ENCODE data around the gene TMEM132E. TPM values are rescaled to one million over a fixed set of nuclear protein-coding genes. Genes with fewer than 3 reads are reported as not detected.

The TMEM132E gene
- total RNA-seq, 3 donors from 2014 or later, result under 0.01 TPM; not detected in 1

DNA sequence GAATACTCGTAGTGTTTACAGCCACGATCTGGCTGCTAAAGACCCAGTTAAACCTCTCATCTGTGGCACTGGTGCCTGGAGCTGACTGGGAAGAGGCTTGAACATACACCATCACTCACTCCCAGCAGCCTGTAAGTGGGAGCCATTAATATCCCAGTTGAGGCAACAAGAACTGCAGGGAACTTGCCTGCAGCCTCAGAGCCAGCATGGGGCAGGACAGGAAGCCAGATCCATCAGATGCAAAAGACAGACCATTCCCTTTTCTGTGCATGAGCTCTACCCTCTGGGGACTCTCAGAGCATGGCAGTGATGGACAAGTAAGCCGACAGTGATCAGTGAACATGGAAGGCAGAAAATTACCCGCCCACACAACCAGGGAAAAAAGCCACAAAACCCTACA lies 91.8 kb downstream of the TMEM132E start:
- intact Hi-C loops (cut with DNase I; ENCODE audit: low total_unique reads), result no loop called here
- H3K27me3 ChIP-seq, result no peaks in the 10 kb centered on the region
- TF ChIP-seq POLR2AphosphoS5 (IDR thresholded peaks at IDR 0.05) (no peak), POLR2A (IDR thresholded peaks at IDR 0.05) (no peak)
- TF ChIP-seq, protein P1, sequence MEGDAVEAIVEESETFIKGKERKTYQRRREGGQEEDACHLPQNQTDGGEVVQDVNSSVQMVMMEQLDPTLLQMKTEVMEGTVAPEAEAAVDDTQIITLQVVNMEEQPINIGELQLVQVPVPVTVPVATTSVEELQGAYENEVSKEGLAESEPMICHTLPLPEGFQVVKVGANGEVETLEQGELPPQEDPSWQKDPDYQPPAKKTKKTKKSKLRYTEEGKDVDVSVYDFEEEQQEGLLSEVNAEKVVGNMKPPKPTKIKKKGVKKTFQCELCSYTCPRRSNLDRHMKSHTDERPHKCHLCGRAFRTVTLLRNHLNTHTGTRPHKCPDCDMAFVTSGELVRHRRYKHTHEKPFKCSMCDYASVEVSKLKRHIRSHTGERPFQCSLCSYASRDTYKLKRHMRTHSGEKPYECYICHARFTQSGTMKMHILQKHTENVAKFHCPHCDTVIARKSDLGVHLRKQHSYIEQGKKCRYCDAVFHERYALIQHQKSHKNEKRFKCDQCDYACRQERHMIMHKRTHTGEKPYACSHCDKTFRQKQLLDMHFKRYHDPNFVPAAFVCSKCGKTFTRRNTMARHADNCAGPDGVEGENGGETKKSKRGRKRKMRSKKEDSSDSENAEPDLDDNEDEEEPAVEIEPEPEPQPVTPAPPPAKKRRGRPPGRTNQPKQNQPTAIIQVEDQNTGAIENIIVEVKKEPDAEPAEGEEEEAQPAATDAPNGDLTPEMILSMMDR (IDR thresholded peaks at IDR 0.05), result no peak
- no peak overlapping the region for H3K4me3 ChIP-seq
- no peak overlapping the region for H3K27ac ChIP-seq
- no peaks in the 10 kb centered on the region for H3K4me1 ChIP-seq
- DNase-seq (ENCODE audit: low spot score in 2 of 2), result no peak
- no peaks in the 10 kb centered on the region for H3K9me3 ChIP-seq
- no peaks in the 10 kb centered on the region for H3K36me3 ChIP-seq

DNA sequence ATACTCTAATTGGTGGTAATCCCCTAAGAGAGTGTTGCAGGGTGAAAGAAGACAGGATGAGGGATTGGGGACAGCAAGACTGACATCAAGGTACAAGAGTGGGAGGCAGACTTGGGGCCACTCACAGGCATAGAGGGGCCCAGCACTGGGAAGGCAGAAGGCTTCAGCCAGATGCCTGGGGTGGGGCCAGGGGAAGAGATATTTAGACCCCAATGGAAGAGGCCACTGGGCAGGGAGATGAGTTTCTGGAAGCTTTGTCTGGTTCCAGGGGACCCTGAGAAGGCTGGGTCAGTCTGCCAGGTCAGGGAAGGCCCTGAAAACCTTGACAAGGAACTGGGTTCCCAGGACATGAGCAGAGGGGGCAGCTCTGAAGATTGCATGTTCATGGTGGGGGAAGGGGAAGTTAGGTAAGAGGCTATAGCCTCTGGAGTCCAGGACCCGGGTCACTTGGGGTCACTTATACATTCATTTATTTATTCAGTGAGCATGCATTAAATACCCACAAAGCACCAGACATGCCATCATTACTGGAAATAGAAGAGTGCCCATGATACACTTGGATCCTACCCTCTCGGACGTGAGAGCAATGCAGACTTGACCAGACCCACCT lies 92.9 kb downstream of the TMEM132E start:
- Histone ChIP-seq H3K27ac (no peak overlapping the region), H3K9me3 (no peaks in the 10 kb centered on the region), H3K4me1 (no peaks in the 10 kb centered on the region), H3K27me3 (no peaks in the 10 kb centered on the region), H3K36me3 (no peaks in the 10 kb centered on the region), H3K4me3 (no peak overlapping the region)
- TF ChIP-seq POLR2A (IDR thresholded peaks at IDR 0.05) (no peak), POLR2AphosphoS5 (IDR thresholded peaks at IDR 0.05) (no peak)
- TF ChIP-seq, protein P1 (IDR thresholded peaks at IDR 0.05), result no peak
- intact Hi-C loops (cut with DNase I; ENCODE audit: low total_unique reads), result no loop called here
- DNase-seq (ENCODE audit: low spot score in 2 of 2), result no peak

DNA sequence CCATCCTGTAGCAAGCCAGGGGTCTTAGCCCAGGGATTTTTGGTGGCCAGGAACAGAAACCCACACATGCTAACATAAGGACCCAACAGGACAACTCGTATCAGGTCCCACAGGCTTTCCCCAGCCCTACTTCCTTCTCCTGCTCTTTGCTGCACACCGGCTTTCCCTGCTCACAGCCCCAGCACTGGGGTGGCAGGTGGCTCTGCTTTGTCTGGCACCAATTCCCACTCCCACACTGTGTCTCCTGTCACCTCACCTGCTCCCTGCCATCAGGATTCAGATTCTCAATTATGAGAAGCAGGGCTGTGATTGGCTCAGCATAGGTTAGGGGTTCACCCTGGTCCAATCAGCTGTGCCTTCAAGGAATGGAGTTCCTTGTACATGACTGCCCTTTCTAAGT lies 94.1 kb downstream of the TMEM132E start:
- H3K9me3 ChIP-seq, result no peaks in the 10 kb centered on the region
- intact Hi-C loops (cut with DNase I; ENCODE audit: low total_unique reads), result no loop called here
- H3K4me1 ChIP-seq, result no peaks in the 10 kb centered on the region
- TF ChIP-seq POLR2AphosphoS5 (IDR thresholded peaks at IDR 0.05), result no peak
- TF ChIP-seq POLR2A (IDR thresholded peaks at IDR 0.05), result no peak
- TF ChIP-seq, protein P1 (IDR thresholded peaks at IDR 0.05), result no peak
- no peak overlapping the region for H3K4me3 ChIP-seq
- H3K27me3 ChIP-seq, result no peaks in the 10 kb centered on the region
- H3K36me3 ChIP-seq, result no peaks in the 10 kb centered on the region
- H3K27ac ChIP-seq, result no peak overlapping the region
- no peak for DNase-seq (ENCODE audit: low spot score in 2 of 2)

DNA sequence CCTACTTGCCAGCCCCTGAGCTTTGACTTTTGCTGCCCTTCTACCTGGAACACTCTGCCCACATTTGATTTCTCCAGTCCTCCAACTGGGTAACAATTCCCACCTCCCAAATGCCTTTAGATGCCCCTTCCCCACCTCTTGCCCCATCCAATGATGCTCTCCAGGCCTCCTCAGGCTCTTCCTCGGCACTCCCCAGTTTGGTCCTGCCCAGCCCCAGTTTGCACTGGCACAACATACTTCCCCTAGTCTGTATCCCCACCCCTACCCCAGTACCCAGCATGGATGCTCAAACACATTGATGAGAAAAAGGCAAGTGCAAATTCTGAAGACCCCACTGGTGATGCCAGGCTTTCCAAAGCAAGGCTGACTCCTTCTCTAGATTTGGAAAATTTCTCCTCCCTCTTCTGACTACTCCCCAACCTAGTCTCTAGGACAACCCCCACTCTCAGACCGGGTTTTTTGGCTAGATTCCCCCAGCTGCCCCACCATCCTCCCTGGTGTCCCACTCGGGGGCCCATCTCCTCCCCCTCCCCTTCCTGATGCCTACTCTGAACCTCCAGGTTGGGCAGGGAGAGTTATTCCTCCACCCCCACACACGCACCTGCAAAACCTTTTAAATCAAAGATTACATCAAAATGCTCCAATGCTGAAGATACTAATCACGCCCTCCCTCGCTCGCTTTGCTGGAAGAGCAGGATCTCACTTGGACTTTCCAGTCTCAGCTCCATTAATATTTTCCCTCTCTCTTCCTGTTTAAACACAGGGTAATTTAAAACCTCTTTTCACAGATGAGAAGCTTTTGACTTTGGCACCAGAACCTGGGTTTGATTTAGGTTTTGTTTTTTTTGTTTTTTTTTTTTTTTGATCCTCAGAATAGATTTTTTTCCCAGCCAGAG lies 94.9 kb downstream of the TMEM132E start:
- intact Hi-C loops (cut with DNase I; ENCODE audit: low total_unique reads), result no loop called here
- Histone ChIP-seq H3K4me1 (no peaks in the 10 kb centered on the region), H3K36me3 (no peaks in the 10 kb centered on the region), H3K4me3 (no peak overlapping the region), H3K27me3 (no peaks in the 10 kb centered on the region), H3K27ac (no peak overlapping the region), H3K9me3 (no peaks in the 10 kb centered on the region)
- DNase-seq (ENCODE audit: low spot score in 2 of 2), result no peak
- no peak for TF ChIP-seq POLR2A (IDR thresholded peaks at IDR 0.05)
- TF ChIP-seq POLR2AphosphoS5 (IDR thresholded peaks at IDR 0.05), result no peak
- TF ChIP-seq, protein P1 (IDR thresholded peaks at IDR 0.05), result no peak

DNA sequence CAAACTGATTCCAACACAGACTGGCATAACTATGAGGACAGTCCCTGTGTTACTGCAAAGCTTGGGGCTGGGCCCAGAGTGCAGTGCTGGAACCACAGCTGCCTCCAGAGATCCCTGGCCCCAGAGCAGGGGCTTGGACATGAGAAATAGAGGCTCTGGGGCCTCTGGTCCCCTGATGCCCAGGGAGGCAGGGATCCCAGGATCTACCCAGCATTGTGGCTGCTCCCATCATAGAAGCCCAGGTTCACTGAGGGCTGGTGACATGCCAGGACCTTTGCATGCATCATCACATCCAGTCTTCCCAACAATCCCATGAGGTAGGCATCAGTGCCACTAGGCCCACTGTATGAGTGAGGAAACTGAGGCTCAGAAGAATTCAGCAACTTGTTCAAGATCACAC lies 95.8 kb downstream of the TMEM132E start:
- H3K27ac ChIP-seq, result no peak overlapping the region
- no peaks in the 10 kb centered on the region for H3K36me3 ChIP-seq
- no peak overlapping the region for H3K4me3 ChIP-seq
- DNase-seq (ENCODE audit: low spot score in 2 of 2), result no peak
- no peaks in the 10 kb centered on the region for H3K4me1 ChIP-seq
- intact Hi-C loops (cut with DNase I; ENCODE audit: low total_unique reads), result no loop called here
- H3K27me3 ChIP-seq, result no peaks in the 10 kb centered on the region
- no peaks in the 10 kb centered on the region for H3K9me3 ChIP-seq
- TF ChIP-seq, protein P1 (IDR thresholded peaks at IDR 0.05), result no peak
- no peak for TF ChIP-seq POLR2A (IDR thresholded peaks at IDR 0.05)
- TF ChIP-seq POLR2AphosphoS5 (IDR thresholded peaks at IDR 0.05), result no peak

Measured in breast epithelium (tissue), 4 donors.